ENCODE data around the gene KCNE1.

The KCNE1 gene

DNA sequence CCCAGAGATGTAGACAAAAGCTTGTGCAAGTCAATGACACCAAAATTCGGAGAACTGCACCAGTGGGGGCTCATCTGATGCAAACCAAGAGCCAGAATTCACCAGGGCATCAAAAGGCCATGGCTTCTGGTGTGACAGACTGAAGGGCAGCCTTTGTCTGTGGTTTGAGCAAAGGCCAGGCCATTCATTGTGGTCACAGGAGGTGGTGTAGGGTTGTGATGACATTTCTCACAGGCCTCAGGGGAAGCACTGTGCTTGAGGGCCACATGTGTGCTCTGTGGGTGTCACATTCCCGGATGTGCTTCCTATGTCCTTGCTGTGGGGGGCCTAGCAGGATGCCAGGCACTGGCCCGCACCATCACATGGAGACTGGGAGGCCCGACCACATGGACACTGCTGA lies 22.5 kb upstream of the KCNE1 start:
- DNase-seq = no peak

DNA sequence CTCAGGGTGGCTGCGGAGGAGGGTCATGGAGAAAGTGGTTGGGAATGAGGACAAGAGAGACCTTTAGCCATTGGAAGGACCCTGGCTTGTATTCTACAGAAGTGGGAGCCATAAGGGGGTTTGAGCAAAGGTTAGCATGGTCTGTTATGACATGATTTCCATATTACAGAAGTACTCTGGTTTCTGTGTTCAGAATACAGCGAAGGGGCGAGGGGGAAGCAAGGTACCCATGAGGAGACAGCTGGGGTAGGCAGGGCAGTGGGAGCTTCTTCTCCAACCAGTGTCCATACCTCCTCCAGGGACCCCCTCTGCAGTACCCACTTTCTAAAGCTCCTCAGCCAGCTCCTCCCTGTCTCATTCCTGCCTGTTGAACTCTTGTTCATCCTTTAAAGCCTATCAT lies 21.9 kb upstream of the KCNE1 start:
- no peak for DNase-seq

DNA sequence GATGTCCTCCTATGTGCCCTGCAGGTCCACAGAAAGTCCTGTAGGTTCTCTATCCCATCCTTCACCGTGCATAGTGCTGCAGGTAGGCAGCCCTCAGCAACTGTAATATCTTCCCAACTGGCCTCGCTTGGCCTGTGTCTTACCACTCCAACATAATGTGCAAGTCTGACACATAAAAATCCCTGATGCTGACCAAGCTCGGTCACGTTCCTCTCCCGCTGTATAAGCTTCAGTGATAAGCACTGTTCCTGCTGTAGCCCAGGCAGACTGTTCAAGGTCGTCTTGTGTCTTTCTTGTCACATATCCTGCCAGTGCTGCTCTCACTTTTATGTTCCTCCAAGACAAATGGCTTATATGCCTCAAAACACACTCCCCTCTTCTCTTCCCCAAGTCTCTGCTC lies 19.4 kb upstream of the KCNE1 start:
- DNase-seq = no peak

DNA sequence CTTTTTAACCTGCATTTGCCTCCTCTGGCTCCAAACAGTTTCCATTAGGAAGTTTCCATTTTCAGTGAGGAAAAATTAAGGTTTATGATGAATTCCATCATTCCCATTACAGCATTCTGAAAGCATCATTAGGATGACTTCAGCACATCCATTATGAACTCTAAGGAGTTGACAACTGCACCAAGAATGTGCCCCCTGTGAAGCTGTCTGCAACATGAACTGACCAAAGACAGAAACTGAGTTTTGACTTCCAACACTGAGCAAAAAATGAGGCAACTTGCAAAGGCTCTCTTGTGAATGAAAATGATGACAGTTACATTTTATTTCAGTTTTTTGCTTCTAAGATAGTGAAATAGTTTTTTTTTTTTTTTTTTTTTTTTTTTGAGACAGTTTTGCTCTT lies 18.3 kb upstream of the KCNE1 start:
- DNase-seq = no peak

DNA sequence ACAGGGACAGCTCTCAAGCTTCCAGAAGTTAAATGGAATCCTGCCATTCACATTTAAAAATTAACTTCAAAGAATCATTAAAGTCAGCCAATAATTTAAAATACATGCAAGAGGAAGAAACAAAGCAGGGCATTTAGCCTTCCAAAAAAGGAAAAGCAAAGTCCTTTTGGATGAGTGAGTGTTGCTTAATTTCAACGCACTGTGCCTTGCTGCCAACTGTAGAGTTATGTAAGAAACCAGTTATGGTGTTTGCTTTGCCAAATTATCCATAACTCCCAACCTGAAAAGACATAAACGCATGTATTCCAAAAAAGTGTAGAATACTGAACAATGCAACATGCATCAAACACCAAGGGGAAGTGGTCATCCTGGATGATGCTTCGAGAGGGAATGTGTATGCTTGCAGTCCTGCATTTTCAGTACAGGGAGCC lies 16.1 kb upstream of the KCNE1 start:
- DNase-seq = no peak

DNA sequence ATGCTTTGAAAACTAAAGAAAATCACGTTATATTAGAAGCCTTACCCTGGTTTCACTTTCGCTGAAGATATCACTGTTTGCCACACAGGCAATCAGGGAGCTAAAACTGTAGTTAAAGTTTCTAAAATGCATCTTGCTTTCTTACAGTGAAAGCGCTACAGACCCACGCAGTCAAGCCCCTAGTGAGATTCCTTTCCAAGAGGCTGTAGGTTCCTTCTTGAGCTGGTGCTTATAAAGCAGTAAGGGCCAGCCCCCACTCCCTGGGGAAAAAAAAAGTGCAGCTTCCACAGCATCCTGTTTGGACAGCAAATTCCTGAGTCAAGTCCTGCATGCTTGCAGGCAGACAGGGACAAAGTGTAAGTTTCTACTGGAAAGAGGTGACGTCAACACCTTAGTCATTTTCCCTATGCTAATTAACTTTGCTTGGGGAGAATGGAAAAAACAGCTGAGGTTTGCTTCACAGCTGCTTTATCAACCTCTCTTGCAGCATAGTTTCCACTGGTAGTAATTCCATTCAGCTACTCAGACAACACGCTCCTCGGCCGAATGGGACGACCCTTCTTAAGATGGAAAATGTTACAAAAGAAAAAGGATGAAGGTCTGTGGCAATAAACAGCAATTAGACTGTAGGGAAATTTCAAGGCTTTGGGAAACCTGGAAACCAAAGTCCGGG lies 14.7 kb upstream of the KCNE1 start:
- DNase-seq = no peak

DNA sequence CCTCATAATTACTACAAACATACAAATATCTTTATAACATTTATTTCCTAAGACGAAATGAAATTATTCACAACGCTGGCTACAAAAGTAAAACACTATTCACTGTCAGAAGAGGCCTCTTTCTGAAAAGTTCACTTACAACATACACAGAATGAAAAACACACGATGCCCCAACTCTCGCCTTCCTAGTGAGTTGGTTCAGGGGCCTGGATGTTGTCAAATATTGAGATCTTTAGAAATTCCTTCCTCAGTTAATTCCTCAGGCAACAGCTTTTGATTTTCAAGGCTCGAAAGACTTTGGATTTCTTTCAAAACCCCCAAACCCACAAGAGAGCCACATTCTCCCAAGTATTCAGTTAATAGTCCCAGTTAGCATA lies 14.2 kb upstream of the KCNE1 start:
- no peak for DNase-seq

DNA sequence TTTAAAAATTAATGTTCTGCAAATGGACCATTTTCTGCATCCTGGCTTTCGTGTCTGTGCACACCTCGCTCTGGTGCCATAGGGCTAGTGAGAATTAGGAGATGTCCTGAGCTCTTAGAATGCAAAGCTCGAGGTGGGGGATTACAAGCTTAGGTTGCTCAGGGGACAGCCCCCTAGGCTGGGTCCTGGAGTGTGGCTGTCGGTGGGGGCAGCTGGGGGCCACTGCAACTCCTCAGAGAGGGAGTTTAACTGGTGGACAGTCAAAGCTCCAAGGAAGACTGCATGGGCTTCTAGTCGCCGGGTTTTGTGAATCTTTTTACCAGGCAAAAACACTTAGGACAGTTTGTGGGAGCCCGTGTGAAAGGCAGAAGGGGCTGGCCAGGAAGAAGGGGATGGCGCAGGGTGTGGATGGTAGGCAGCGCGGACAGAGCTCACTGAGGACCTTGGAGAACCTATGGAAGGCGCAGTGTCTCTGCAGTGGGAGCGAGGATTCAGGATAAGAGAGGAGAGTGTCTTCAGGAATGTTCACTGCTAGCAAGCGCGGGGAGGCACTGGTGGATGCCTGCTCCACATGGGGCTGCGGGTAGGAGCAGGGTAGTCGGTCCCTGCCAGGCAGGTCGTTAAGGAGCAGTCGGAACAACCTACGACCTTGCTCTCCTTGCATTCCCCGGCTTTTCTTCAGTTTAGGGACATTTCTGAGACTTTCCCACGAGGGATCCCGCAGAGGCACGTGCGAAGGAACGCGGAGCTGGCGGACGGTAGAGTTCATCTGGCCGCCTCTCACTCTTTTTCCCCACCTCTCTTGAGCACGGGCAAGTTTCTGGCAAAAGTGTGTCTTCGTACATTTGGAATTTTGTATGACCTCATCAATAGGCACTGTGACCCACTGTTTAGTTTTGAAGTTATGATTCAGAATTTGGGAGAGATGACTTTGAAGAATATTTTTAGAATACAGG lies 12.9 kb upstream of the KCNE1 start:
- DNase-seq = no peak

DNA sequence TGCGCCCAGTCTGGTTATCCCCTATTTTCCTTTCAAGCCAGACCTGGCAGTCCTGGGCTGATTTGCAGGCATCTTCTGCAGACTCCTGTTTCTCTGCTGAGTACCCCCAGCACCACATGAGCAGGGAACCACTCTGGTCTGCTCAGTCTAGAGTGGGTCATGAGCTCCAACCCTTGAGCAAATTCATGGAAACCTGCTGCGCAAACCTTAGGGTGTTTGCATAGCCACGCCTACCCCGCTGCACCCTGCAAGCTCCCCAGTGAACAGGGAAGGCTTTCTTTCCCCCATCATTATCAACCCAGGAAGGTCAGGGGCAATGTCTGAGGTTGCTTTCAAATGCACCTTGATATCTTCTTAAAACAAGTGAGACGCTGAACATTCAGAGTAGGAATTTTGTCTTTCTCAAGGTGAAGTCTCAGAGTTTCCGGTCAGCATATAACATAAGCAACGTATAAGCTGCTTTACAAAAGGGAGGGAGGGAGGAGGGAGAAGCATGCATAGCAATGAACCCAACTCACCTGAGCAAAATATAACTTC lies 11.1 kb upstream of the KCNE1 start:
- DNase-seq = no peak

DNA sequence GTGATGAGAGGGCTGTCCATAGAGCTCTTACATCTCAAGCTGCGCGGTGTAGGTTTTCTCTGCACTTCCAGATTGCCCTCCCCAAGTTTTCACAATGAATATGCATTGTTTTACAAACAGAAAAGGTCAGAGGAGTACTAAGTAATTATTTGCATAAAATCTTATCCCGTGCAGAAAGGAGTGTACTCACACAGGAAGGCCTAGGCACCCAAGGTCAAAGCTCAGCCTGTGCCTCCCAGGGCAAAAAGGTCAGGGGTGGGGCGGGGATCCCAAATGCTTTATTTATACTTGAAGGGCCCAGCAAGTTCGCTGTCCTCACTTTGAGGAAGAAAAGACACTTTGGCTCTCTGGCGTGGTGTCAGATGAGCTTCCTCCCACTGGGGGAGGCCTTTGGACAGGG lies 10.3 kb upstream of the KCNE1 start:
- DNase-seq = no peak

DNA sequence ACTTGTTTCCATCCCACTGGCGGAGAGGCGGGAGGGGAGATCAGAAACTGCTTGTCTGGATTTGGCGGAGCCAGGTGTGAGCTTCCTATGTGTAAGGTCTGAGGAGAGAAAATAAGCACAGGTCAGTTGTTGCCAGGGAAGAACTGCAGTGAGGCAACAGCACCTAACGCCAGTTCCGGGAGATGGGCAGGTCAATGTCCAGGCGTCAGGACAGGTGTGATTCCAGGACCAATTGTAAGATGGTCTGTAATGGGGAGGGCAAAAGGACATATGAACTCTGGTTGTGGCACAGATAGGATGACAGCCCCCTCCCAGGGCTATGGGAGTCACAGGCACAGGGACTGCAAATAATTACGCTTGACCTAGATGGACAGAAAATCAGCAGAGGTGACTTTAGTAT lies 9.6 kb upstream of the KCNE1 start:
- DNase-seq = no peak

DNA sequence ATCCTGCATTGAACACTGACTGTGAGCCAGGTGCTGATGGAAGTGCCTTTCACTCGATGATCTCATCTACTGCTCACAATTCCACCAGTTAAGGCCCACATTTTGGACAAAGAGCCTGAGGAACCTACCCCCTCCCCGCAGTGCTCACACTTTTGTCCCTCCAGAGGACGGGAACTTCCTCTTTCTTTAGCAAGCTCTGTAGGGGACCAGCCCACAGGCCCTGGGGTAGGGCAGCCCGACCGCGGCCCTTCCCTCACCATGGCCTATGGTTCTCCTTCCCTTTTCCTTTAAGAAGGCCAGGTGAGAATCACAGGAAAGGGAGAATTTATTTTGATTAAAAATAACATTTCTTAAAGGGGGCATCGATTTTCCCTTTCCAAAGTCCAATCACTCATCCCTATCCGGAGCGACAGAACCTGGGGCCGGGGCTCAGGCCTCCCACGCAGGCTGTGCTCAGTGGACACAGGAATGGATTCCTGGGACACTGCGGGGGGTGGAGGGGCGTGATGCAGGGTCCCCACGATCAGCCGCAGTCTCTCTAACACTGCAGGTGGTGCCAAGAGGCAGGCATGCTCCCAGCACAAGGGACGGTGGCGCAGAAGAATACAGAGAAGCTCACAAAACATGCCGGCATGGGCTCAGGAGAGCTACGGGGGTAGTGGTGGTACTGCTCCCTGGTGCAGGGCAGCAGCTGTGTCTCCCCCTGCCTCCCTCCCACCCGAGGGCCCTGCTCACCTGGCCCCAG lies 8.9 kb upstream of the KCNE1 start:
- no peak for DNase-seq

DNA sequence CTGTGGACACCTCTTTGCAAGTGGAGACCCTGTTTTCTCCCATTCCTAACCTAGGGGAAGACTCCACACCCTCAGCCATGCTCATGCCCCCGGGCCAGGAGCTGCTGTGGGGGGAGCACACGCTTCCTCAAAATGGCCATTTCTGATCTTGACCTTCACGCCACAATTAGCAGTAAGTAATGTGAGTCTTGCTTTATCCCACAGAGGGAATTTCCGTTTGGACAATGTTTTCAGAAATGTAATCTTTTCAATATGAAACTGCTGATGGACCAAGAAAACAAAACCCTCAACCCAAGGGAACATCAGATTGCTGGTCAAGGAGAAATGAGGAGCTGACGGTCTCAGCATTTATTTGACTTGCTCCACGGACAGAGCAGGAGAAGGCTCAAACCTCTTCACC lies 8.3 kb upstream of the KCNE1 start:
- no peak for DNase-seq

DNA sequence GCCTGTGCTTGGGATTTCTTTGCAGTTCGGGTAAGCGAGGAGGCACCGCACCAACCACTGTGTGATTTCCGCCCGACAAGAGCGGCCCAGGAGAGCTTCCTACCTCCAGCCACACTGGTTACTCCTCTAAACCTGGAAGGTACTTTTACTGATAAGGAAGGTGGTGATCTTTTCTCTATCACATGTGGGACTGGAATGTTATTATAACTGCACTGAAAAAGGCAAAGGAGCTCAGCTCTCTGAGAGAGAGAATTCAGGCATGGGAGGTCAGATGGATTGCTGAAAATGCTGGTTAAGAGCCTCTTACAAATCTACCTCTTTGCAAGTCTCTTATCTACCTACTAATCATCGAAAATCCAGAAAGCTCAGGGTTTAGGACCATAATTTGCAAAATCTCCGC lies 7.7 kb upstream of the KCNE1 start:
- DNase-seq = no peak

DNA sequence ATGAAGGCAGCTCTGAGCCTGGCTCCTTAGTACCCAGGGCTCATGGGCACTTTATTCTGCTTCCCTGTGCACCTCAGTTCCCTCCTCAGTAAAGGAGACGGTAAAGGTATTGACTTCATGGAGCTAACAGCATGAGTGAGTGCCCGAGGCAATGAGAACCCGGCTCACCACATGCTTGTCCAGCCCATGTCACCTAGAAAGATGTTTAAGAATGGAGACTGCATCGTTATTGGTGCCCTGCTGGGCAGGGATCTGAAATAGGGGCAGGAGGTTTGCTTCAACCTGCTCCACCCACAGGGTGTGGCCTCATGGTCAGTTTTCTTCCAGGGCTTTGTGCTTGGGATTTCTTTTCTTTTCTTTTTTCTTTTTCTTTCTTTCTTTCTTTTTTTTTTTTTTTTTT lies 7.0 kb upstream of the KCNE1 start:
- no peak for DNase-seq

DNA sequence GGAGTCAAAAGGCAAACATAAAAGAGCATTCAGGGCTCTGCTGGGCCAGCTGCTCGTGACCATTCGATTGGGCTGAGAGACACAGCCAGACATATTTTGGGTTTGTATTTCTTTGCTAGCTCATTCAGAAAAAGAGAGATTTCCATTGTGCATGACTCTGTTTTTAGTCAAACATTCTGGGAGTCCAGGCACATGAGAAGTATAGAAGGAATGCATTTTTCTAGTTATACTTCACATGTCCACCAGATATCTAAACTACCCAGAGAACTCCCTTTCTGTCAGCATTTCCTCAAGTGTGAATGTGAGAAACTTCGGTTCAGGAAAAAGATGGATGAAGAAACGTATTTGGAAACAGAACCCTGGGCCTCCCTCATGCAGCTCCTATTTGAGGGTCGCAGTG lies 6.3 kb upstream of the KCNE1 start:
- no peak for DNase-seq

DNA sequence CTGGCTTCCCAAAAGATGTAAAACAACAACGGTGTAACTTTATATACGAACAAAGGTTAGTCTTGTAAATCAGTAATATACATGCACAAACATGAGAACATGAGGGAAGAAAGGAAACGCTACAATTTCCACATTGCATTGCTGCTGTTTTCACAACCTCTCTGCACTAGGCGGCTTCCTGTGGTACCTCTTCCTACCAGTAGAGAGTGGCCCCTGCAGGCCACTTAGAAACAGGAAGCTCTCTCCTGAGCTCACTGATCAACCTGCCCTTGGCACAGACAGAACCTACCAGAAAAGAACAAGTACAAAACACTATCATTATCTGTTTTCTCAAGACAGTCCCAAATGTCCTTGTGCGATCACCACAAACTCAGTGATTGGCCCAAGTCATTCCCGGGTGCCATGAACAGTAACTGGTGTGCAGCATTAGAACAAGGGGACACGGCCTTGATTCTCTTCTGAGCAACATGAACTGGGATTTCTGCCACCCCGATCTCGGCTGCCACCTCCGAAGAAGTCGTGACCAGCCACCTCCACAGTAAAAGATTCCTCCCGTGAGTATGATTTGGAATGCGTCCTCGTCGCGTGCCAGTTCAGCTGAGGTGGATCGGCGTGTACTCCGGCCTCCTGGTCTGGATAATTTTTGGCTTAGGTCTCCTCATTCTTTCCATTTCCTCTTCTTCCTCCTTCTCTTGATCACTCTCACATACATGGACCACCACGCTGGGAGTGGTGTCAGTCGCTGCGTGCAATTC lies 5.7 kb upstream of the KCNE1 start:
- no peak for DNase-seq

DNA sequence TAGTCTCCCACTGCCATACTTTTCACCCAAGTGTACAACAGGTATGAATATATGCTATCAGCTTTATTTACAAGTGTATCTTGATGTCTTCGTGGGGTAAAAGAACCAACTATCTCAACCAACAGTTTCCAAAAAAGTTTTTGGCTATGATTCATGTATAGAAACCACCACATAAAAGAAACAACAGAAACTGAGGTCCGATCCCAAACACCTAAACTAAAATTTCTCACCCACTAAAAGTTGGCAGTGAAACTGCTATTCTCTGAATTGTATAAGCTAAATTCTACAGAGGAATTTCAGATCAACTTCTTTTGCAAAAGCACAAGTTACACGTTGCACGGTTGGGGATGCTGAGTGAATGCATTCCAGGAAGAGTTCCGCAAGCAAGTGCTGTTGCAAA lies 5.0 kb upstream of the KCNE1 start:
- DNase-seq = no peak

DNA sequence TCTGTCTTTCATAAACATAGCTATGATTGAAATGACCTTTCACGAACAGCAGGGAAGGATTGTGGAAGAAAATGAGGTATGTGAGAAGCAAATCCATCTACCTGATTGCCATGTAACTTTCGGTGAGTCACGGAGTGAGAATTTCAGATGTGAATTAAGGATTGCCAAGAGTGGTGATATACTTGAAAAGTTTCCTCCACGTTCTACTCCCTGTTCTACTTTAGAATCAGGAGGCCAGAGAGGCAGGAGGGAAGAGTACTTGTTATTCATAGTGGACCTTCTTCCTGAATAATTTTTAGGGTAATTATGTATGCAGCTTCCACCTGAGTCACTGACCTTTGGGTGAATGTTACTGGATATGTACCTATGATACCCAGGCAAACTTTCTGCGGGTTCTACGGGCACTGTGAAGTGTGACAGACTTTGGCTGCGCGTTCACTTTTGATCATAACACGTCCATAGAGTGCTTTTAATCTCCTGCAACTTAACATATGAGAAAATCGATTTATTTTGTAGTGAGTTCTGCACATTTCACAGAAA lies 2.6 kb upstream of the KCNE1 start:
- no peak for DNase-seq

DNA sequence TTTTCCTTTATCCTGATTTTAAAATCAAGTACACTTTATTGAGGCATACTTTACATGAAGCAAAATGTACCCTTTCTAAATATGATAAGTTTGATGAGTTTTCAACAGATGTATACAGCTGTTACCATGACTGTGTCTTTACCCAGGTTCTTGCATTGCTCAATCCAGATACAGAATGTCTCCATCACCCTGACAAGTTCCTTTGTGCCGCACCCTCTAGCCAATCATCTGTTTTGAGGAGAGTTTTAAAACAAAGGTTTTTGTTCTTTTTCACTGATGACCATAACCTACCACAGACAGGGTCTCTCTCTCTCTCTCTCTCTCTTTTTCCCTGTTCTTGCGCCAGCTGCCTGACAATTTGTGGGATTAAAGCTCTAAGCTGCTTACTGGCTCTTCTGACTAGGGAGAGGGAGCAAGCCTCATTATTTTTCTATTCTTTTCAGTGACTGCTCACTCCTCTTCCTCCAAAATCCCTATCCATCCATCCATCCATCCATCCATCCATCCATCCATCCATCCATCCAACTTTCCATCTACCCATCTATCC lies 1.2 kb upstream of the KCNE1 start:
- no peak for DNase-seq

DNA sequence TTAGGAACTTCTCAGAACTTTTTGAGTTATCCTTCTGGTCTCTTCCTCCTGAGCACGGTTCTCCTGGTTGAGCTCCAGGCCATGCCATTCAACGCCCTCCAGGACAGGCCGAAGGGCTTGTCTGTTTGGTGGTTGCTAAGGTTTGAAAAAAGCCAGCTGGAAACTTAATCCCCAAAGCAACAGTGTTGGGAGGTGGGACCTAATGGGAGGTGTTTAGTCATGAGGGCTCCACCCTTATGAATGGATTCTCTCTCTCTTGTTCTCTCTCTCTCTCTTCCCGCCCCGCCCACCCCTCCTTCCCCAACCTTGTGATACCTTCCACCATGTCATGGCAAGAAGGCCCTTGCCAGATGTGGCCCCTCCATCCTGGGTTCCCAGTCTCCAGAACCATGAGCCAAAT lies 829 bp downstream of the KCNE1 start:
- DNase-seq = no peak

All from NCI-H1930 (cell line).